Calu3 (cell line): ENCODE data around the gene PIEZO1. TPM values are rescaled to one million over a fixed set of nuclear protein-coding genes. Genes with fewer than 3 reads are reported as not detected.

Source experiments
- BruUV-seq: library from RNA; stranded (reverse); fragments of 400-500 nt; replicated peaks from 2 replicates; lab custom pipeline; 2021; lab: Mats Ljungman, UMichigan
- CTCF ChIA-PET: fragments of 300-600 bp; sonication (Branson Sonifier 250); formaldehyde crosslinking; loops from one replicate; lab custom pipeline; 2022; ENCODE audit warnings: antibody characterized with exemption; lab: Charles Lee
- DNase-seq: peaks from one replicate; pipeline ENCODE4 v3.0.0; 2022
- H3K27ac Mint-ChIP-seq: one replicate; pipeline ENCODE4 v1.8.0; 2022; ENCODE audit warnings: mixed read lengths; ENCODE audit not compliant: unreplicated experiment
- H3K27me3 Mint-ChIP-seq: one replicate; pipeline ENCODE4 v1.8.0; 2022; ENCODE audit warnings: mixed read lengths; ENCODE audit not compliant: unreplicated experiment
- H3K36me3 Mint-ChIP-seq: one replicate; pipeline ENCODE4 v1.8.0; 2022; ENCODE audit warnings: mild to moderate bottlenecking, moderate library complexity, mixed read lengths; ENCODE audit not compliant: insufficient read depth, unreplicated experiment
- H3K4me1 Mint-ChIP-seq: one replicate; pipeline ENCODE4 v1.8.0; 2022; ENCODE audit warnings: mild to moderate bottlenecking, low read depth, mixed read lengths; ENCODE audit not compliant: unreplicated experiment
- H3K4me3 Mint-ChIP-seq: one replicate; pipeline ENCODE4 v1.8.0; 2022; ENCODE audit warnings: mild to moderate bottlenecking, low read depth, moderate library complexity, mixed read lengths; ENCODE audit not compliant: unreplicated experiment
- H3K9me3 Mint-ChIP-seq: one replicate; pipeline ENCODE4 v1.8.0; 2022; ENCODE audit warnings: low read depth, mixed read lengths; ENCODE audit not compliant: unreplicated experiment
- CTCF ChIP-seq: fragments of 200-600 bp; IDR thresholded peaks from one replicate; pipeline ENCODE4 v1.8.0; 2022; ENCODE audit warnings: antibody characterized with exemption; ENCODE audit not compliant: unreplicated experiment
- intact Hi-C: fragments of 100-400 bp; cut with micrococcal nuclease; formaldehyde crosslinking; loops from one replicate; pipeline ENCODE4 v1.10.0; 2022; ENCODE audit not compliant: unreplicated experiment
- total RNA-seq: library from RNA; stranded (reverse); gene quantifications from 2 replicates; pipeline ENCODE4 v1.2.3, GENCODE V29; 2022

Gene PIEZO1
- total RNA-seq, 1 experiment from 2014 or later, result 199 TPM

GRCh38 chr16:88692861-88693260 lies 92.2 kb downstream of the PIEZO1 start:
- no peaks in the 10 kb centered on the region for H3K9me3 Mint-ChIP-seq
- CTCF ChIA-PET, result no interaction called here
- BruUV-seq, result no TSS peak

GRCh38 chr16:88691924-88692560 lies 93.0 kb downstream of the PIEZO1 start:
- no peaks in the 10 kb centered on the region for H3K9me3 Mint-ChIP-seq
- peaks cover 15% of the 10 kb centered on the region for H3K36me3 Mint-ChIP-seq
- no peak for DNase-seq
- no peak overlapping the region for H3K4me3 Mint-ChIP-seq
- peaks cover 14% of the 10 kb centered on the region for H3K4me1 Mint-ChIP-seq
- CTCF ChIA-PET, result no interaction called here
- peaks cover 34% of the 10 kb centered on the region for H3K27me3 Mint-ChIP-seq
- intact Hi-C loops, result no loop called here
- no peak overlapping the region for H3K27ac Mint-ChIP-seq
- BruUV-seq, result no TSS peak
- TF ChIP-seq CTCF, result no peak

More at GRCh38 chr16:88692861-88693260, 92.2 kb downstream of the PIEZO1 start:
- peaks cover 34% of the 10 kb centered on the region for H3K27me3 Mint-ChIP-seq
- no peak overlapping the region for H3K27ac Mint-ChIP-seq
- H3K4me1 Mint-ChIP-seq, result peaks cover 12% of the 10 kb centered on the region
- no peak for DNase-seq
- H3K4me3 Mint-ChIP-seq, result no peak overlapping the region
- no peak for TF ChIP-seq CTCF
- intact Hi-C loops, result no loop called here
- peaks cover 11% of the 10 kb centered on the region for H3K36me3 Mint-ChIP-seq

GRCh38 chr16:88691129-88691813 lies 93.7 kb downstream of the PIEZO1 start:
- CTCF ChIA-PET, result no interaction called here
- H3K9me3 Mint-ChIP-seq, result no peaks in the 10 kb centered on the region
- H3K27ac Mint-ChIP-seq, result no peak overlapping the region
- TF ChIP-seq CTCF, result no peak
- peaks cover 14% of the 10 kb centered on the region for H3K4me1 Mint-ChIP-seq
- intact Hi-C loops, result no loop called here
- H3K4me3 Mint-ChIP-seq, result no peak overlapping the region
- BruUV-seq, result no TSS peak
- no peak for DNase-seq
- H3K36me3 Mint-ChIP-seq, result peaks cover 16% of the 10 kb centered on the region
- H3K27me3 Mint-ChIP-seq, result peaks cover 34% of the 10 kb centered on the region

- no peak for TF ChIP-seq CTCF
- BruUV-seq, result no TSS peak
These were observed 94.5 kb downstream of the PIEZO1 start for GRCh38 chr16:88690341-88691128.

More at GRCh38 chr16:88690341-88691128, 94.5 kb downstream of the PIEZO1 start:
- DNase-seq, result no peak
- Mint-ChIP-seq H3K27ac (no peak overlapping the region), H3K4me1 (peaks cover 14% of the 10 kb centered on the region), H3K36me3 (peaks cover 21% of the 10 kb centered on the region), H3K4me3 (no peak overlapping the region), H3K27me3 (peaks cover 34% of the 10 kb centered on the region), H3K9me3 (no peaks in the 10 kb centered on the region)
- intact Hi-C loops, result no loop called here
- CTCF ChIA-PET, result no interaction called here
